Suprapubic skin (tissue), 4 donors: ENCODE data around the gene PFN1. TPM values are rescaled to one million over a fixed set of nuclear protein-coding genes. Genes with fewer than 3 reads are reported as not detected.

ENCODE experiments used
- DNase-seq, 2 donors: peaks; one replicate each; pipeline ENCODE4 v3.0.0-alpha.2; 2019; ENCODE audit warnings: low spot score in 2 of 2
- H3K27ac ChIP-seq: fragments of 200-600 bp; sonication (generic); one replicate; pipeline ENCODE4 v1.5.1; 2019
- H3K27me3 ChIP-seq: fragments of 200-600 bp; sonication (generic); one replicate; pipeline ENCODE4 v1.5.1; 2019
- H3K36me3 ChIP-seq: fragments of 200-600 bp; sonication (generic); one replicate; pipeline ENCODE4 v1.5.1; 2019
- H3K4me1 ChIP-seq: fragments of 200-600 bp; sonication (generic); one replicate; pipeline ENCODE4 v1.5.1; 2019
- H3K4me3 ChIP-seq: fragments of 200-600 bp; sonication (generic); one replicate; pipeline ENCODE4 v1.5.1; 2019; ENCODE audit warnings: mild to moderate bottlenecking
- H3K9me3 ChIP-seq: fragments of 200-600 bp; sonication (generic); one replicate; pipeline ENCODE4 v1.5.1; 2019
- EP300 ChIP-seq: sonication (generic); formaldehyde crosslinking; IDR thresholded peaks from one replicate; pipeline ENCODE4 v1.6.1; 2017; ENCODE audit warnings: antibody characterized with exemption
- POLR2A ChIP-seq, 2 donors: fragments of 450-650 bp; IDR thresholded peaks; one replicate each; pipeline ENCODE4 v1.6.1; 2017; ENCODE audit warnings: antibody characterized with exemption in 2 of 2, mild to moderate bottlenecking in 2 of 2, moderate library complexity in 2 of 2
- POLR2AphosphoS5 ChIP-seq, 3 donors: sonication (generic); formaldehyde crosslinking; IDR thresholded peaks; one replicate each; pipeline ENCODE4 v1.6.1; 2017; ENCODE audit warnings: antibody characterized with exemption in 3 of 3
- WGBS: methylation state at CpG from one replicate; pipeline ENCODE4 v1.1.5; 2018; 5-methylcytosine and 5-hydroxymethylcytosine counted together
- total RNA-seq, 4 donors: library from RNA; depleted of rRNA; stranded (reverse); fragments of >200 nt; gene quantifications; one replicate each; pipeline ENCODE4 v1.1.0, GENCODE V29; 2016
- TF ChIP-seq, protein P1 (sequence below), 2 donors: fragments of 200-600 bp in 1 of 2; fragments of 450-650 bp in 1 of 2; sonication (generic) in 1 of 2; IDR thresholded peaks; one replicate each; pipeline ENCODE4 v1.5.1; 2016 to 2019; ENCODE audit warnings: antibody characterized with exemption in 2 of 2, mild to moderate bottlenecking in 1 of 2, moderate library complexity in 1 of 2

Gene PFN1
- total RNA-seq, 4 donors from 2014 or later = 392 to 756 (median 686) TPM

DNA sequence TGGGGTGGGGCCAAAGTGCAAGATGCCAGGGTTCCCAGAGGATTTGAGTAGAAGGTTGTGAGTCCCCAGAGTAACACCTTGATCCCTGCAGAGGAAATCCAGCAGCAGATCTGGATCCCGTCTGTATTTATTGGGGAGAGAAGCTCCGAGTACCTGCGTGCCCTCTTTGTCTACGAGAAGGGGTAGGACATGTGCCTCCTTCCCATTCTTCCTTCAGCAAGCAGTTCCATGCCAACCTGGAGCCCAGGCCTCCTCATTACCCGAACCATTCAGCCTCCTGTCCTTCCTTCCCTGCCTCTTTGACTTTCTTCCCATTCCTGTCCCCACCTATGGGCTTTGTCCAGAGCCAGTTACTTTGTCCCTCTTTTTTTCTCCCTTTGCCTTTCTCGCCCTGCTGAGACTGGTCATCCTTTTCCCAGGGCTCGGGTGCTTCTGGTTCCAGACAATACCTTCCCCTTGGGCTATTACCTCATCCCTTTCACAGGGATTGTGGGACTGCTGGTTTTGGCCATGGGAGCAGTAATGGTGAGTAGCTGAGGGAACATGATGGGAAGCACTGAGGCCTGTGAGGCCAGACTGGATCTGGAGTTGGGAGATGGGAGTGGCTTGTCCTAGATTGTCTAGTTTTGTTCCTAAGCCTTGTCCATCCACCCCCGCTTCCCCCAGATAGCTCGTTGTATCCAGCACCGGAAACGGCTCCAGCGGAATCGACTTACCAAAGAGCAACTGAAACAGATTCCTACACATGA is 5.4 kb downstream of the PFN1 start:
- DNase-seq = no peak
- 66% methylated on average over 13 of the region's 13 CpGs for WGBS
- Histone ChIP-seq H3K4me3 (no peak overlapping the region), H3K36me3 (peaks cover 33% of the 10 kb centered on the region), H3K9me3 (no peaks in the 10 kb centered on the region), H3K27me3 (no peaks in the 10 kb centered on the region), H3K4me1 (peaks cover 83% of the 10 kb centered on the region), H3K27ac (no peak overlapping the region)
- TF ChIP-seq POLR2AphosphoS5 (IDR thresholded peaks at IDR 0.05) (no peak), POLR2A (IDR thresholded peaks at IDR 0.05) (no peak), EP300 (no peak)
- TF ChIP-seq, protein P1, sequence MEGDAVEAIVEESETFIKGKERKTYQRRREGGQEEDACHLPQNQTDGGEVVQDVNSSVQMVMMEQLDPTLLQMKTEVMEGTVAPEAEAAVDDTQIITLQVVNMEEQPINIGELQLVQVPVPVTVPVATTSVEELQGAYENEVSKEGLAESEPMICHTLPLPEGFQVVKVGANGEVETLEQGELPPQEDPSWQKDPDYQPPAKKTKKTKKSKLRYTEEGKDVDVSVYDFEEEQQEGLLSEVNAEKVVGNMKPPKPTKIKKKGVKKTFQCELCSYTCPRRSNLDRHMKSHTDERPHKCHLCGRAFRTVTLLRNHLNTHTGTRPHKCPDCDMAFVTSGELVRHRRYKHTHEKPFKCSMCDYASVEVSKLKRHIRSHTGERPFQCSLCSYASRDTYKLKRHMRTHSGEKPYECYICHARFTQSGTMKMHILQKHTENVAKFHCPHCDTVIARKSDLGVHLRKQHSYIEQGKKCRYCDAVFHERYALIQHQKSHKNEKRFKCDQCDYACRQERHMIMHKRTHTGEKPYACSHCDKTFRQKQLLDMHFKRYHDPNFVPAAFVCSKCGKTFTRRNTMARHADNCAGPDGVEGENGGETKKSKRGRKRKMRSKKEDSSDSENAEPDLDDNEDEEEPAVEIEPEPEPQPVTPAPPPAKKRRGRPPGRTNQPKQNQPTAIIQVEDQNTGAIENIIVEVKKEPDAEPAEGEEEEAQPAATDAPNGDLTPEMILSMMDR (IDR thresholded peaks at IDR 0.05) = no peak

DNA sequence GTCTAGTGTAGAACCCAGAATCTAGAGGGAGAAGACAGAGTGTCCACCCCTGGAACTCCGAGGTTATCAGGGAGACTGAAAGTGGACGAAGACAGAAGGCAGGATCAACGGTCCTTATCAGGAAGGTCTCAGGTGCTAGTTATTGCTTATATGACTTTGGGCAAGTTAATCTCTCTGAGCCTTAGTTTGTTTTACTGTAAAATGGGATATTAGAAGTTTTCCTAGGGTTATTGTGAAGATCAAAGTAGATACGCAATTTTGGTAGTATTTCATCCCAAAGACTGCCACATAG is 7.1 kb downstream of the PFN1 start:
- no peaks in the 10 kb centered on the region for H3K9me3 ChIP-seq
- TF ChIP-seq POLR2AphosphoS5 (IDR thresholded peaks at IDR 0.05) = no peak
- TF ChIP-seq EP300 = no peak
- no peak for TF ChIP-seq POLR2A (IDR thresholded peaks at IDR 0.05)
- TF ChIP-seq, protein P1 (IDR thresholded peaks at IDR 0.05) = no peak
- peaks cover 49% of the 10 kb centered on the region for H3K36me3 ChIP-seq
- peaks cover 69% of the 10 kb centered on the region for H3K4me1 ChIP-seq
- 52% methylated on average over 4 of the region's 4 CpGs for WGBS
- H3K27ac ChIP-seq = peak overlapping the region; percentile 96
- H3K27me3 ChIP-seq = no peaks in the 10 kb centered on the region
- no peak for DNase-seq
- peak overlapping the region; percentile 68 for H3K4me3 ChIP-seq

DNA sequence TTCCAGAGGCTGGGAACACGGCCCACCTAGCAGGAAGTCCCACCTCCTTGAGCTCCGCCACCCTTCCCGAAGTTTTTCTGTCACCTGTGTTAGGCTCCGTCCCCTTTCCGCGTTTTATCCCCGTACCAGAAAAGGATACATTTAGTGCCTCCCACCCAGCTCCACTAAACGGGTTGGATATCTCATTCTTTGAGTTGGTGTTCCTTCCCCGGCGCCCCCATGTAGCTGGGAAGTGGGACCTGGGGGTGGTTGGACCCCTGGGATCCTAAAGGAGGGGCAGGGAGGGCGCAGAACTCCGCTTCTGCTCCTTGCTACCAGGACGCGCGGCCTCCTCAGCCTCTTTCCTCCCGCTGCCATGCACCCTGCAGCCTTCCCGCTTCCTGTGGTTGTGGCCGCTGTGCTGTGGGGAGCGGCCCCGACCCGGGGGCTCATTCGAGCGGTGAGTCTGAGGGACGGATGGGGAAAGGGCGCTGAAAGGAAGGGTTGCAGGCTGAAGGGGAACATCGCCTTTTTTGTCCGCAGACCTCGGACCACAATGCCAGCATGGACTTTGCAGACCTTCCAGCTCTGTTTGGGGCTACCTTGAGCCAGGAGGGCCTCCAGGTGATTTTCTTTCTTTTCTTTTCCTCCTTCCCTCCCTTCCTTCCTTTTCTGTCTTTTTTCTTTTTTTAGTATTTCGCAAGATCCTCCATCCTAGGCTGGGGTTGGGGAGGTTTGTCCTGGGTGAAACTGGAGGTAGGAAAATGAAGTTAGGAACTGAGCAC is 7.6 kb downstream of the PFN1 start:
- H3K27me3 ChIP-seq = no peaks in the 10 kb centered on the region
- H3K4me3 ChIP-seq = peak overlapping the region; percentile 68
- H3K4me1 ChIP-seq = peaks cover 64% of the 10 kb centered on the region
- DNase-seq = no peak
- 1% methylated on average over 29 of the region's 29 CpGs for WGBS
- peak overlapping the region; percentile 96 for H3K27ac ChIP-seq
- TF ChIP-seq POLR2AphosphoS5 (IDR thresholded peaks at IDR 0.05) (no peak), POLR2A (IDR thresholded peaks at IDR 0.05) (no peak), EP300 (no peak)
- TF ChIP-seq, protein P1 (IDR thresholded peaks at IDR 0.05) = no peak
- H3K36me3 ChIP-seq = peaks cover 53% of the 10 kb centered on the region
- H3K9me3 ChIP-seq = no peaks in the 10 kb centered on the region

DNA sequence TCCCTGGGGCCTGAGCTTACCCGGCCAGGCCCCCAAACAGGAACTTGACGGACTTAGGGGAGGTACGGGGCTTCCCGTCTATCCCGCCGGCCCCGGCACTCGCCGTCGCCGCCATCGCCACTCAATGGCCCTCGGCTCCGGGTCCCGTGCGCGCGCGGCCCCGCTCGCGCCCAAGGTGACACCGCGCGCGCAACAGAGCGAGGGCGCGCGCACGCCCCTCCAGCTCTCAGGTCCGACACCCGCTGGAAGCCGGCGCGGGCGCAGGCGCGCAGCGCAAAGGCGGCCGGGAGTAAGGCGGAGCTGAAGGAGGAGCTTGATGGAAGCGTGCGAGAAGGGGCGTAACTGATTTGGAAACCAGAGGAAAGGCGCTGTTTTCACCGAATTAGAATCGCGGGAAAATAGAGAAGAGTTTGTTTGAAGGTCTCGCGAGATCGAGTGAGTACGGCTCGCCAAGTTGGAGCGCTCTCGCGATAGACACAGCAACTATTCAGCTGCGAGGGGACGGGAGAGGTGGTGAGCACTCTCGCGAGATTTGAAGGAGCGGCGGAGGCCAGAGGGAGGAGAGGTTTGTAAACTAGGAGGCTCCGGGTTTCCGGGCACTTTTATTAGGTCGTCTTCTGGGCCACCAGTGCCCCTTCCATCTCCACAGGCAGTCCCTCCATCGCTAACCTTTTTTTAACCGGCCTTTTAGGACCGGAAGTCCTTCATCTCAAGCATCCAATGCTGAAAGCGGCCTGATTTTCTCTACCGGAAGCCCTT is 8.4 kb downstream of the PFN1 start, which contains the start of the genes RNF167 and SLC25A11:
RNF167 (plus strand) TSS at position 473 of the 759 bp plus-strand sequence. CDS start 642 bp downstream, outside the sequence.
SLC25A11 (minus strand) TSS at position 251 of the 759 bp plus-strand sequence; CDS start at position 115, 136 bp downstream.
- no peaks in the 10 kb centered on the region for H3K9me3 ChIP-seq
- peaks cover 54% of the 10 kb centered on the region for H3K36me3 ChIP-seq
- TF ChIP-seq POLR2A (IDR thresholded peaks at IDR 0.05) (peak in 1 of 2 donors; percentile 56), POLR2AphosphoS5 (IDR thresholded peaks at IDR 0.05) (peak in 2 of 3 donors; percentile 6 to 67), EP300 (no peak)
- TF ChIP-seq, protein P1 (IDR thresholded peaks at IDR 0.05) = no peak
- WGBS = under 1% methylated on average over 39 of the region's 72 CpGs
- H3K4me3 ChIP-seq = peak within 1 kb of the TSS; percentile 68
- peak; percentile 98 to 99 for DNase-seq
- peaks cover 56% of the 10 kb centered on the region for H3K4me1 ChIP-seq
- H3K27me3 ChIP-seq = no peaks in the 10 kb centered on the region
- H3K27ac ChIP-seq = peak within 1 kb of the TSS; percentile 96

DNA sequence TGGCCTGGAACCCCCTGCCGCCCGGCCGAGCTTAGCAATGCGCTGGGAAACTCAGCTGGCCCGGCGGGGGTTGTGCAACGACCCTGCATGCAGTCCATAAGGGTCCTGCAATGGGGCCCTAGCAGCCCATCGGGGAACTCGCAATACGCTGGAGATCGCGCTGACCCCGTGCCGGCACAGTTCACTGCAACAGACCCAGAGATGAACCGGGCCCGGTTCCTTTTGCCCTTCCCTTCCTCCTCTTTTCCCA is 8.9 kb downstream of the PFN1 start:
- no peaks in the 10 kb centered on the region for H3K27me3 ChIP-seq
- peak overlapping the region; percentile 68 for H3K4me3 ChIP-seq
- TF ChIP-seq POLR2A (IDR thresholded peaks at IDR 0.05) (no peak), POLR2AphosphoS5 (IDR thresholded peaks at IDR 0.05) (no peak), EP300 (no peak)
- TF ChIP-seq, protein P1 (IDR thresholded peaks at IDR 0.05) = no peak
- 1% methylated on average over 16 of the region's 16 CpGs for WGBS
- peak in 1 of 2 donors; percentile 84 for DNase-seq
- peaks cover 49% of the 10 kb centered on the region for H3K36me3 ChIP-seq
- peak overlapping the region; percentile 96 for H3K27ac ChIP-seq
- H3K4me1 ChIP-seq = peaks cover 54% of the 10 kb centered on the region
- H3K9me3 ChIP-seq = no peaks in the 10 kb centered on the region
